ENCODE measurements around the gene MINDY2. TPM values are rescaled to one million over a fixed set of nuclear protein-coding genes. Genes with fewer than 3 reads are reported as not detected.
"Not testable (repeated sequence)": the region's sequence is repeated elsewhere in the genome, so short reads cannot be mapped to it uniquely, and the experiment has no call there.

The MINDY2 gene
- total RNA-seq, 1 experiment from 2014 or later = 17.6 TPM

DNA sequence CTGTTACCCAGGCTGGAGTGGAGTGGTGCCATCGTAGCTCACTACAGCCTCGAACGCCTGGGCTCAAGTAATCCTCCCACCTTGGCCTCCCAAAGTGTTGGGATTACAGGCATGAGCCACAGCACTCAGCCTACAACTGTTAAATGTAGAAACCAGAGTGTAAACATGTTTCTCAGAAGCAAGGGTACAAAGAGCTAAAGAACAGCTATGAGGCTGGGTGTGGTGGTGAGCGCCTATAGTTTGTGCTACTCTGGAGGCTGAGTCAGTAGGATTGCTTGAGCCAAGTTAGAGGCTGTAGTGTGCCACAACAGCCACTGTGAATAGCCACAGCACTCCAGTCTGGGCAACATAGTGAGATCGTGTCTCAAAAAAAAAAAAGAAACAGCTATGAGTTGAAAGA, 4.8 kb upstream of the MINDY2 start:
- POLR2A ChIA-PET = no interaction called here
- CTCF ChIA-PET = no interaction called here
- ATAC-seq (no peak), DNase-seq (ENCODE audit: low read depth, low spot score) (no peak)
- no peak overlapping the region for H2AFZ ChIP-seq (ENCODE audit: low read depth, low read length, poor library complexity, severe bottlenecking)
- H3K27me3 ChIP-seq (ENCODE audit: insufficient read depth, low read length) = no peaks in the 10 kb centered on the region
- no peak overlapping the region for H3K27ac ChIP-seq (ENCODE audit: low read depth, low read length)
- no peaks in the 10 kb centered on the region for H3K79me2 ChIP-seq (ENCODE audit: insufficient read depth, low read length)
- no peak overlapping the region for H3K9ac ChIP-seq (ENCODE audit: low read length)
- H3K4me1 ChIP-seq (ENCODE audit: control insufficient read depth in 1 of 2, insufficient read depth in 2 of 2, low read length in 2 of 2) = peaks cover 7 to 10% of the 10 kb centered on the region in 2 experiments
- no peak overlapping the region for H3K4me3 ChIP-seq (replicated peaks in 1 of 2; ENCODE audit: low read depth in 1 of 2, low read length in 2 of 2)
- intact Hi-C loops (cut with micrococcal nuclease) = no loop called here
- TF ChIP-seq, protein P1, sequence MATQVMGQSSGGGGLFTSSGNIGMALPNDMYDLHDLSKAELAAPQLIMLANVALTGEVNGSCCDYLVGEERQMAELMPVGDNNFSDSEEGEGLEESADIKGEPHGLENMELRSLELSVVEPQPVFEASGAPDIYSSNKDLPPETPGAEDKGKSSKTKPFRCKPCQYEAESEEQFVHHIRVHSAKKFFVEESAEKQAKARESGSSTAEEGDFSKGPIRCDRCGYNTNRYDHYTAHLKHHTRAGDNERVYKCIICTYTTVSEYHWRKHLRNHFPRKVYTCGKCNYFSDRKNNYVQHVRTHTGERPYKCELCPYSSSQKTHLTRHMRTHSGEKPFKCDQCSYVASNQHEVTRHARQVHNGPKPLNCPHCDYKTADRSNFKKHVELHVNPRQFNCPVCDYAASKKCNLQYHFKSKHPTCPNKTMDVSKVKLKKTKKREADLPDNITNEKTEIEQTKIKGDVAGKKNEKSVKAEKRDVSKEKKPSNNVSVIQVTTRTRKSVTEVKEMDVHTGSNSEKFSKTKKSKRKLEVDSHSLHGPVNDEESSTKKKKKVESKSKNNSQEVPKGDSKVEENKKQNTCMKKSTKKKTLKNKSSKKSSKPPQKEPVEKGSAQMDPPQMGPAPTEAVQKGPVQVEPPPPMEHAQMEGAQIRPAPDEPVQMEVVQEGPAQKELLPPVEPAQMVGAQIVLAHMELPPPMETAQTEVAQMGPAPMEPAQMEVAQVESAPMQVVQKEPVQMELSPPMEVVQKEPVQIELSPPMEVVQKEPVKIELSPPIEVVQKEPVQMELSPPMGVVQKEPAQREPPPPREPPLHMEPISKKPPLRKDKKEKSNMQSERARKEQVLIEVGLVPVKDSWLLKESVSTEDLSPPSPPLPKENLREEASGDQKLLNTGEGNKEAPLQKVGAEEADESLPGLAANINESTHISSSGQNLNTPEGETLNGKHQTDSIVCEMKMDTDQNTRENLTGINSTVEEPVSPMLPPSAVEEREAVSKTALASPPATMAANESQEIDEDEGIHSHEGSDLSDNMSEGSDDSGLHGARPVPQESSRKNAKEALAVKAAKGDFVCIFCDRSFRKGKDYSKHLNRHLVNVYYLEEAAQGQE (IDR thresholded peaks at IDR 0.05; ENCODE audit: low read depth) = no peak
- TF ChIP-seq EZH2 (IDR thresholded peaks at IDR 0.05) = no peak
- TF ChIP-seq CBX3 (IDR thresholded peaks at IDR 0.05; ENCODE audit: low read depth) = no peak
- no peak for TF ChIP-seq RAD21 (IDR thresholded peaks at IDR 0.05; ENCODE audit: low read depth)
- TF ChIP-seq ZNF274 (IDR thresholded peaks at IDR 0.05; ENCODE audit: low read depth, low read length) = no peak
- no peak for TF ChIP-seq POLR2AphosphoS5 (IDR thresholded peaks at IDR 0.05; ENCODE audit: low read depth, low read length)
- TF ChIP-seq ZFX (IDR thresholded peaks at IDR 0.05) = no peak
- H3K4me2 ChIP-seq (ENCODE audit: low read length) = no peak overlapping the region
- no peaks in the 10 kb centered on the region for H3K9me2 ChIP-seq (ENCODE audit: insufficient read depth)
- no TSS peak for BruUV-seq (replicated peaks)
- RAD21 ChIA-PET (ENCODE audit: low non-redundant PET in 1 of 2, low total read pairs in 2 of 2, uncharacterized antibody in 2 of 2, unreplicated experiment in 2 of 2) = no interaction called here
- peaks cover 0 to 7% of the 10 kb centered on the region in 2 experiments; a peak in 2 of 4 replicates for H3K9me3 ChIP-seq (ENCODE audit: control insufficient read depth in 1 of 2, insufficient read depth in 1 of 2, low read depth in 1 of 2, low read length in 2 of 2)
- no peaks in the 10 kb centered on the region for H4K20me1 ChIP-seq (ENCODE audit: insufficient read depth)
- no peaks in the 10 kb centered on the region for H3K36me3 ChIP-seq (ENCODE audit: control insufficient read depth in 1 of 2, insufficient read depth in 2 of 2, low read length in 2 of 2)

- H2AFZ ChIP-seq (ENCODE audit: low read depth, low read length, poor library complexity, severe bottlenecking); H3K27ac ChIP-seq (ENCODE audit: low read depth, low read length); ATAC-seq; H3K4me3 ChIP-seq (replicated peaks in 1 of 2; ENCODE audit: low read depth in 1 of 2, low read length in 2 of 2); intact Hi-C loops (cut with micrococcal nuclease); CTCF ChIA-PET; H3K9me2 ChIP-seq (ENCODE audit: insufficient read depth); POLR2A ChIA-PET; BruUV-seq (replicated peaks); DNase-seq (ENCODE audit: low read depth, low spot score); H3K36me3 ChIP-seq (ENCODE audit: control insufficient read depth in 1 of 2, insufficient read depth in 2 of 2, low read length in 2 of 2); RAD21 ChIA-PET (ENCODE audit: low non-redundant PET in 1 of 2, low total read pairs in 2 of 2, uncharacterized antibody in 2 of 2, unreplicated experiment in 2 of 2); H3K4me2 ChIP-seq (ENCODE audit: low read length); H3K9ac ChIP-seq (ENCODE audit: low read length); H4K20me1 ChIP-seq (ENCODE audit: insufficient read depth); H3K27me3 ChIP-seq (ENCODE audit: insufficient read depth, low read length); H3K9me3 ChIP-seq (ENCODE audit: control insufficient read depth in 1 of 2, insufficient read depth in 1 of 2, low read depth in 1 of 2, low read length in 2 of 2): not testable (repeated sequence)
- H3K79me2 ChIP-seq (ENCODE audit: insufficient read depth, low read length) = peaks cover 20% of the 10 kb centered on the region
- H3K4me1 ChIP-seq (ENCODE audit: control insufficient read depth in 1 of 2, insufficient read depth in 2 of 2, low read length in 2 of 2) = peaks cover 14 to 18% of the 10 kb centered on the region in 2 experiments
Measured at GRCh38 chr15:58768601-58769004, 2.5 kb upstream of the MINDY2 start.
